ENCODE data around the gene PLXNB3.

Gene PLXNB3

DNA sequence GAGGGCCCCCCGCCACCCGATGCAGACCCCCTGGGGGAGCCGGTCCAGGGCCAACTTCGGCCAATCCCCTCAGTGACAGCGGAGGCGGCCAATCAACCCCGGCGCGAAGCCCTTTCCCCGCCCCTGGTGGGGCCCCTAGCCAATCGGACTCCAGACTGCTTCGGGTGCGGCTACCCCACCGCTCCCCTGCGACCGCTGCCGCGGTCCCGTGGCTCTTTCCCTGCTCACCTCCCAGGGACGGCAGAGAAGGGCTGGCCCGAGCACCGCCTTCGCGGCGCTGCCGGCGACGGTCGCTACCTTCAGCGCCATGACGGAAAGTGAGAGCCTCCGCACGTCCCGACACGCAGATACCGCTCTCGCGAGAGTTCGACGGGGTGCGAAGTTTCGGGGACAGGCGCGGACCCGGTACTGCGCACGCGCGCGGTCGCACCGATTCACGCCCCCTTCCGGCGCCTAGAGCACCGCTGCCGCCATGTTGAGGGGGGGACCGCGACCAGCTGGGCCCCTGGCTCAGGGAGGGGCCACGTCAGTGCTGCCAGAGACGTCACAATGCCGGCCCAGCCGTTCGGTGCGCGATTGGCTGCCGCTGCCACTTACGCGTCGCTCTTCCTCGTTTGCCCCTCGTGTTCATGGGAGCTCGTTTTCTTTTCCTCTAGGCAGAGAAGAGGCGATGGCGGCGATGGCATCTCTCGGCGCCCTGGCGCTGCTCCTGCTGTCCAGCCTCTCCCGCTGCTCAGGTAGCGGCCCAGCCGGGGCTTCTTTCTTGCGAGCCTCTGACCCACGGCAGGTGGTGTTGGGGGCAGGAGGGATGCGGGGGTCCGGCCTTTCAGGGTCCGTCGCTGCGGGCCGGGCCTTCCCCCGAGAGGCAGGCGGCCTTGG lies 30.2 kb downstream of the PLXNB3 start, which contains the start of the genes IDH3G and SSR4 (continued):
- TF ChIP-seq, protein P1, sequence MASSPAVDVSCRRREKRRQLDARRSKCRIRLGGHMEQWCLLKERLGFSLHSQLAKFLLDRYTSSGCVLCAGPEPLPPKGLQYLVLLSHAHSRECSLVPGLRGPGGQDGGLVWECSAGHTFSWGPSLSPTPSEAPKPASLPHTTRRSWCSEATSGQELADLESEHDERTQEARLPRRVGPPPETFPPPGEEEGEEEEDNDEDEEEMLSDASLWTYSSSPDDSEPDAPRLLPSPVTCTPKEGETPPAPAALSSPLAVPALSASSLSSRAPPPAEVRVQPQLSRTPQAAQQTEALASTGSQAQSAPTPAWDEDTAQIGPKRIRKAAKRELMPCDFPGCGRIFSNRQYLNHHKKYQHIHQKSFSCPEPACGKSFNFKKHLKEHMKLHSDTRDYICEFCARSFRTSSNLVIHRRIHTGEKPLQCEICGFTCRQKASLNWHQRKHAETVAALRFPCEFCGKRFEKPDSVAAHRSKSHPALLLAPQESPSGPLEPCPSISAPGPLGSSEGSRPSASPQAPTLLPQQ (tag by site-specific recombination; IDR thresholded peaks at IDR 0.05), result peak; percentile 87
- TF ChIP-seq ELK4 (IDR thresholded peaks at IDR 0.05; ENCODE audit: borderline replicate concordance, low read depth, low read length), result peak; percentile 54; the same call in 1 of the 2 replicates
- 0 out of 2 replicates have a peak, but pooled peaks have one; percentile 36 for TF ChIP-seq ZFP37 (tag by site-specific recombination; IDR thresholded peaks at IDR 0.05)

DNA sequence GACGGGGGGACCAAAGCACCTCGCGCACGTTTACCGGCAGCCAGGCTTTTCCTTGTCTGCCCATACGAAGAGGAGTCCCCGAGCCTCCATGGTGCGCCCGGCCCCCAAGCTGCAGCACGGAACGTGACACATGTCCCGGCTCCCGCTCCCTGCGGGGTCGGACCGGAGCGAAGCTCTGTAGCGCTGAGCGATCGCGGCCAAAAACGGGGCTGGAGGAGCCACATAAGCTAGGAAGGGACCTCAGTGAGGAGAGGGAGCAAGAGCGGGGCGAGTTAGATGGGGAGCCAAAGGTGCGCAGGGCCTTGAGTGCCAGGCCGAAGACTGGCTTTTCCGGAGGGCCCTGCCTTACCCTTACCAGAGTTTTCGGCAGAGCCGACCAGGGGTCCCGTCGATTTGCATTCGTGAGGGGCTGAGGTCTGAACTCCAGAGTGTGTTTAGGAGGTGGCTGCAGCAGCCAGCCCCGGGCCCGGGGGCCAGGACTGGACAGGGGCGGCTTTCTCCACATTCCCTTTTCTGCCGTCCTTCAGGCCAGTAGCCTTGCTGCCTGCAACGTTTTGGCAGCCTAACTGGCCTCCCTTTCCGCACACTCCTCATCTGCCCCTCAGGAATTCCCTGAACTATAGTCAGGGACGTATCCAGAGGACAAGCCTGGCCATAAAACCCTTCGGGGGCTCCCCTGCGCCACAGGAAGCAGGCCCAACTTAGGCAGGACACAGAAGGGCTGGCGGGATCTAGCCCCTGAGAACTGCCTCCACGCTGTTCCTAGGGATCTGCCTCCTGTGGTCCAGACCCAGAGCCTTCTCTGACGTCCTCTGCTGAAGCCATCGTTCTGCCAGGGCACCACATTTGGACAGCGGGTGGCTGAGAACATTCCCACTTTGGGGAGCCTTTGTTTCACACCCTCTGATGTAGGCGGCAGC lies 31.1 kb downstream of the PLXNB3 start:
- Histone ChIP-seq H3K36me3 (ENCODE audit: control insufficient read depth in 2 of 2, insufficient read depth in 1 of 2, low read length in 2 of 2) (peaks cover 5 to 53% of the 10 kb centered on the region in 2 experiments; a peak in 2 of 3 replicates), H3K4me3 (ENCODE audit: low read depth, low read length) (peak overlapping the region; percentile 80), H3K4me1 (ENCODE audit: control insufficient read depth, insufficient read depth, low read length) (no peaks in the 10 kb centered on the region), H3K9me3 (ENCODE audit: control insufficient read depth, insufficient read depth, low read depth, low read length) (no peaks in the 10 kb centered on the region), H3K27ac (ENCODE audit: extremely low read depth, low read depth, low read length) (peak overlapping the region; percentile 89)
- ChIA-PET POLR2A (interaction anchor here (0.6 to 1.9 kb wide), 12 partner anchors 8 to 140 kb away, joined by 3 to 16 read pairs (median 4); partner anchors contain the start of genes NAA10 and SRPK3), CTCF (interaction anchor here (1.1 kb wide), 1 partner anchor 31 kb away, joined by 3 read pairs; the partner anchor contains the start of gene PLXNB3)
- no peak for TF ChIP-seq ZNF48 (tag by site-specific recombination; IDR thresholded peaks at IDR 0.05)
- TF ChIP-seq ZNF292 (tag by site-specific recombination; IDR thresholded peaks at IDR 0.05; ENCODE audit: borderline replicate concordance, low read depth), result no peak
- TF ChIP-seq ZNF624 (tag by site-specific recombination; IDR thresholded peaks at IDR 0.05), result no peak
- TF ChIP-seq, protein P2, sequence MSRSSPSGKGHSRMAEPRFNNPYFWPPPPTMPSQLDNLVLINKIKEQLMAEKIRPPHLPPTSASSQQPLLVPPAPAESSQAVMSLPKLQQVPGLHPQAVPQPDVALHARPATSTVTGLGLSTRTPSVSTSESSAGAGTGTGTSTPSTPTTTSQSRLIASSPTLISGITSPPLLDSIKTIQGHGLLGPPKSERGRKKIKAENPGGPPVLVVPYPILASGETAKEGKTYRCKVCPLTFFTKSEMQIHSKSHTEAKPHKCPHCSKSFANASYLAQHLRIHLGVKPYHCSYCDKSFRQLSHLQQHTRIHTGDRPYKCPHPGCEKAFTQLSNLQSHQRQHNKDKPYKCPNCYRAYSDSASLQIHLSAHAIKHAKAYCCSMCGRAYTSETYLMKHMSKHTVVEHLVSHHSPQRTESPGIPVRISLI (tag by site-specific recombination; IDR thresholded peaks at IDR 0.05), result no peak
- peak; percentile 75; the same call in 1 of the 2 replicates for TF ChIP-seq GLI4 (tag by site-specific recombination; IDR thresholded peaks at IDR 0.05)
- no peak for TF ChIP-seq HIC1 (tag by site-specific recombination; IDR thresholded peaks at IDR 0.05)
- TF ChIP-seq CTCF (tag by site-specific recombination; IDR thresholded peaks at IDR 0.05), result no peak
- TF ChIP-seq INSM2 (tag by site-specific recombination; IDR thresholded peaks at IDR 0.05), result no peak
- TF ChIP-seq AEBP2 (tag by site-specific recombination; IDR thresholded peaks at IDR 0.05; ENCODE audit: borderline replicate concordance), result no peak
- no peak for TF ChIP-seq GLIS1 (tag by site-specific recombination; IDR thresholded peaks at IDR 0.05)
- no peak for TF ChIP-seq SP2 (tag by site-specific recombination; IDR thresholded peaks at IDR 0.05)
- no peak for TF ChIP-seq YY2 (tag by site-specific recombination; IDR thresholded peaks at IDR 0.05)
- TF ChIP-seq ZBTB48 (tag by site-specific recombination; IDR thresholded peaks at IDR 0.05), result 0 out of 2 replicates have a peak, but pooled peaks have one; percentile 17
- TF ChIP-seq ZNF341 (tag by site-specific recombination; IDR thresholded peaks at IDR 0.05; ENCODE audit: low read depth), result no peak
- no peak for TF ChIP-seq ZNF354C (tag by site-specific recombination; IDR thresholded peaks at IDR 0.05; ENCODE audit: borderline replicate concordance, low read depth)
- no peak for TF ChIP-seq ZNF274 (IDR thresholded peaks at IDR 0.05; ENCODE audit: low read length)
- no peak for TF ChIP-seq ZNF274 (tag by site-specific recombination; IDR thresholded peaks at IDR 0.05; ENCODE audit: borderline replicate concordance)
- TF ChIP-seq GLIS2 (tag by site-specific recombination; IDR thresholded peaks at IDR 0.05), result 0 out of 2 replicates have a peak, but pooled peaks have one; percentile 48
